ENCODE measurements around the gene PCDH15.

DNA sequence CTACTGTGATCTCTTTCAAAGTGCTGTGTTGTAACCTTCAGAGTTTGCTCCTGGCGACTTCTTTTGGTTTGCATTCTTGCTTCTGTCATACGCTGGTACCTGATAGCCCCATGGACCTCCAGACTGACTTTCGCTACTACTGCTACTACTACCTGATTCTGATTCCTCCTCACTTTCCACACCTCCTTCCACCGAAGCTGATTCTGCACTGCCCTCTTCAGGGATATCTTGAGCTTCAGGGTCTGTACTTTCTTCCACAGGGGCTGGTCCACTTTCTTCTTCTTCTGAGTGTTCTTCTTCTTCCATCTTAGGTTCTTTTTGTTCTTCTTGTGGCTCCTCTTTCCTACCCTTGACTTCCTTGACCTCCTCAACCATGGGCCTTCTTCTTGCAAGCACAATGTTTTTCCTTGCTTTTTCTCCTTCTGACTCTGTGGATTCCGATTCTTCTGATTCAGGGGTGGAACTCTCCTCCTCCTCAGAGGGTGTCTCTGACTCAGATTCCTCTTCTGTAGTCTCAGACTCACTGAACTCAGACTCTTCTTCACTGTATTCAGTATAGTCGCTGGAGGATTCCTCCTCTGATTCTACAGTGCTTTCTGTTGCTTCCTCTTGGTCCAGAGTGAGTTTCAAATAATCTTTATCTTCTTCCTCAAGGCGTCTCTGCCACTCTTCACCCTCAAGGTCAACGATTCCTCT is 992.2 kb downstream of the PCDH15 start:
- TF ChIP-seq EZH2 (IDR thresholded peaks at IDR 0.05; ENCODE audit: insufficient read depth, poor library complexity, severe bottlenecking) (no peak), EZH2phosphoT487 (IDR thresholded peaks at IDR 0.05; ENCODE audit: insufficient read depth, low read depth) (no peak)
